GM13976 (cell line): ENCODE measurements around the gene VTI1B.
"Not testable (repeated sequence)": the region's sequence is repeated elsewhere in the genome, so short reads cannot be mapped to it uniquely, and the experiment has no call there.

ENCODE experiments used
- DNase-seq: peaks from one replicate; pipeline ENCODE4 v3.0.0; 2012; ENCODE audit warnings: low spot score
- CTCF ChIP-seq: IDR thresholded peaks from 2 replicates; pipeline ENCODE4 v1.5.1; 2012; ENCODE audit warnings: borderline replicate concordance, mild to moderate bottlenecking; ENCODE audit not compliant: insufficient read depth; ENCODE audit errors: extremely low read depth, missing control alignments, control extremely low read depth
- in situ Hi-C: fragments of 300-500 bp; cut with MboI; formaldehyde crosslinking; loops from one replicate; pipeline ENCODE4 v1.12.0; 2022; ENCODE audit warnings: low sequenced_read_pairs, mixed read lengths, inconsistent platforms; ENCODE audit not compliant: unreplicated experiment

The VTI1B gene

GRCh38 chr14:67627519-67627918 is 46.9 kb downstream of the VTI1B start:
- in situ Hi-C loops: no loop called here
- DNase-seq: no peak
- no peak for TF ChIP-seq CTCF

DNA sequence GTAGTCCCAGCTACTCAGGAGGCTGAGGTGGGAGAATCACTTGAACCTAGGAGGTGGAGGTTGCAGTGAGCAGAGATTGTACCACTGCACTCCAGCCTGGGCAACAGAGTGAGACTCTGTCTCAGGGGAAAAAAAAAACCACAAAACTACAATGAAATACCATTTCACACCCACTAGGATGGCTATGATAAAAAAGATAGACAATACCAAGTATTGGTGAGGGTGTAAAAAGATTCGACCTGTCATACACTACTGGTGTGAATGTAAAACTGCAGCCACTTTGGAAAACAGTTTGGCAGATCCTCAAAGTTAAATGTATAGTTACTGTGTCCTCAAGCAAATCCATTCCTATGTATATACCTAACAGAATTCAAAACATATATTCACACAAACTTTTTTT is 48.3 kb downstream of the VTI1B start:
- in situ Hi-C loops, DNase-seq: not testable (repeated sequence)

GRCh38 chr14:67623114-67623513 is 51.3 kb downstream of the VTI1B start:
- in situ Hi-C loops: no loop called here
- no peak for TF ChIP-seq CTCF
- no peak for DNase-seq

DNA sequence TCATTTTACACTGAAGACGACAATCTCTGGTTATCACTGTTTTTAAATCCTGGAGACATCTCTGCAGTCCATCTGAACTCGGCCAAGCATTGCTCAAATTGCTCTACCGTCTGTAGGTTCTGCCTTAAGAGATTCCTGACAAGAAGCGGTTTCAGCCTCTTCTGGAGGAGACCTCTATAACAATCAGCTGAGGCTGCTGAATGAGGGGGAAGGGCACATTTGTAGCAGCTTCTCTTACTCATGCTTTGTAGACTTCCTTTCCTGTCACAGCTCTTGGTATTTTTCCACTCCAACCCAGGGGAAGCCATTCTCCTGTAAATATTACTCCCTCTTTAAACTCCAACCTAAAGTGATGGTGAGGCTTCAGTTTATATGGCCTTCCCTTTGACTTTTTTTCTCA is 51.8 kb downstream of the VTI1B start:
- in situ Hi-C loops: no loop called here
- DNase-seq: no peak
- TF ChIP-seq CTCF: no peak

- no peak for TF ChIP-seq CTCF
- in situ Hi-C loops: no loop called here
- DNase-seq: no peak
Measured at GRCh38 chr14:67620217-67620785, 54.1 kb downstream of the VTI1B start.

GRCh38 chr14:67619446-67620216 is 54.8 kb downstream of the VTI1B start, which contains the start of gene ARG2:
Gene ARG2 (plus strand): TSS chr14:67619920. CDS start chr14:67619978, 58 bp downstream.
- TF ChIP-seq CTCF: peak; percentile 25
- in situ Hi-C loops: loop anchor here (10.0 kb wide), 1 partner anchor 85 kb away; the partner anchor contains the start of gene RDH12
- DNase-seq: peak; percentile 98

DNA sequence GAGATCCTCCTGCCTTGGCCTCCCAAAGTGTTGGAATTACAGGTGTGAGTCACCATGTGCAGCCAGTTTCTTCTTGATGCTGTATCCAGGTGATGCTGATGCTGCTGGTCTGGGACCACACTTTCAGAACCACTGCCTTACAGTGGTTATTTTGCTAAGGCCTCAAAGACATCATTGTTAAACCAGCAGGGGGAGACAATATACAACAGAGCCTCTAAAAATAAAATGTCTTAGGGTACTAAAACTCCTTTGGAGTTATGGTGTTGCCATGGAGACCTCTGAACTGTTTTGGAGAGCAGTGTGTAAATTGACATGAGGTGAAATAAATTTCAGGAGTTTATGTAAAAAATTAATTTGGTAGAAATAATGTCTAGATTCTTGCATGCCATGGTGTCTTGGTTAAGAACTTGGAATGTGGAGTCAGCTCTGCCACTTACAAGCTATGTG is 55.8 kb downstream of the VTI1B start:
- peak; percentile 56 for TF ChIP-seq CTCF
- in situ Hi-C loops: loop anchor here (10.0 kb wide), 1 partner anchor 86 kb away; the partner anchor contains the start of gene RDH12
- peak; percentile 69 for DNase-seq
